GM12878 (cell line): Measurements from ENCODE around the gene STEAP1. TPM values are rescaled to one million over a fixed set of nuclear protein-coding genes. Genes with fewer than 3 reads are reported as not detected.
A peak's percentile ranks its signal among the peaks of the same experiment; 100 is the strongest.

Experiments used
- ATAC-seq: fragments of 200-7000 bp; cut with Tn5 transposase; 3 replicates; pipeline ENCODE4 v1.9.1; 2020; ENCODE audit warnings: mild to moderate bottlenecking, moderate library complexity
- BruUV-seq: library from RNA; stranded (reverse); fragments of 400-500 nt; replicated peaks from 2 replicates; lab custom pipeline; 2021; lab: Mats Ljungman, UMichigan
- CTCF ChIA-PET: fragments of 300-600 bp; sonication (Branson Sonifier 250); formaldehyde crosslinking; extraction: SDS; loops from one replicate; lab custom pipeline; 2021; ENCODE audit warnings: inconsistent platforms; lab: Yijun Ruan, JAX
- POLR2A ChIA-PET: fragments of 350-600 bp; formaldehyde crosslinking; extraction: SDS; loops from one replicate; lab custom pipeline; 2021; ENCODE audit warnings: inconsistent platforms; lab: Charles Lee
- RAD21 ChIA-PET: fragments of 300-600 bp; sonication (Branson Sonifier 250); formaldehyde crosslinking; loops from one replicate; lab custom pipeline; 2023; ENCODE audit warnings: antibody characterized with exemption; ENCODE audit not compliant: unreplicated experiment; lab: Charles Lee
- SMC1A ChIA-PET: fragments of 300-600 bp; sonication (Branson Sonifier 250); formaldehyde crosslinking; loops from one replicate; lab custom pipeline; 2023; ENCODE audit not compliant: unreplicated experiment, uncharacterized antibody; lab: Charles Lee
- DNase-seq: peaks from one replicate; pipeline ENCODE4 v3.0.0-alpha.2; 2011; ENCODE audit warnings: low read depth, low spot score
- FAIRE-seq: peaks from 3 replicates; lab custom pipeline; 2011; peaks lifted over from hg19 to GRCh38; lab: Jason Lieb, UNC
- H2AFZ ChIP-seq: 2 replicates; pipeline ENCODE4 v1.6.0; 2011; ENCODE audit warnings: low read depth, low read length, control low read depth; ENCODE audit not compliant: control insufficient read depth
- H3K27ac ChIP-seq: 2 replicates; pipeline ENCODE4 v1.5.1; 2011; ENCODE audit warnings: control low read depth; ENCODE audit not compliant: control insufficient read depth, insufficient read depth
- H3K27me3 ChIP-seq, 2 experiments: replicated peaks in 1 of 2; 2 replicates each; pipeline versions ENCODE4 v1.6.0 to v1.6.1; 2011; ENCODE audit warnings: low read length in 1 of 2; ENCODE audit not compliant: control insufficient read depth in 2 of 2, insufficient read depth in 2 of 2
- H3K36me3 ChIP-seq, 2 experiments: 2 replicates each; pipeline ENCODE4 v1.5.1; 2011; ENCODE audit warnings: low read length in 1 of 2; ENCODE audit not compliant: control insufficient read depth in 2 of 2, insufficient read depth in 2 of 2
- H3K4me1 ChIP-seq: 2 replicates; pipeline ENCODE4 v1.6.1; 2011; ENCODE audit warnings: mild to moderate bottlenecking, low read length, moderate library complexity, mixed read lengths; ENCODE audit not compliant: control insufficient read depth, insufficient read depth
- H3K4me2 ChIP-seq: 2 replicates; pipeline ENCODE4 v1.6.0; 2011; ENCODE audit warnings: control low read depth; ENCODE audit not compliant: control insufficient read depth, insufficient read depth
- H3K4me3 ChIP-seq: fragments of 200-600 bp; sonication (generic); 2 replicates; pipeline ENCODE4 v1.5.1; 2016
- H3K79me2 ChIP-seq: 2 replicates; pipeline ENCODE4 v1.6.0; 2011; ENCODE audit warnings: low read length; ENCODE audit not compliant: control insufficient read depth, insufficient read depth
- H3K9ac ChIP-seq: 2 replicates; pipeline ENCODE4 v1.8.0; 2011; ENCODE audit warnings: low read length, control low read depth, mixed read lengths; ENCODE audit not compliant: control insufficient read depth, insufficient read depth
- H3K9me3 ChIP-seq: replicated peaks from 3 replicates; pipeline ENCODE4 v1.5.1; 2011; ENCODE audit warnings: mild to moderate bottlenecking, low read length; ENCODE audit not compliant: control insufficient read depth, insufficient read depth
- H4K20me1 ChIP-seq: 2 replicates; pipeline ENCODE4 v1.6.0; 2011; ENCODE audit not compliant: control insufficient read depth, insufficient read depth
- POLR2AphosphoS2 ChIP-seq: IDR thresholded peaks from 2 replicates; pipeline ENCODE4 v1.6.1; 2011; ENCODE audit warnings: low read depth, mild to moderate bottlenecking, low read length, improper control_type of control experiment, moderate library complexity
- WGBS: methylation state at CpG from one replicate; pipeline ENCODE4 v1.1.6; 2016; ENCODE audit warnings: low lambda C conversion rate; ENCODE audit not compliant: insufficient replicate concordance, insufficient coverage; ENCODE audit errors: missing lambda C conversion rate; 5-methylcytosine and 5-hydroxymethylcytosine counted together
- in situ Hi-C: fragments of 300-500 bp; cut with MboI; formaldehyde crosslinking; loops from 9 replicates; pipeline ENCODE4 v1.14.3; 2018; ENCODE audit warnings: mixed read lengths
- intact Hi-C: fragments of 100-400 bp; cut with micrococcal nuclease; formaldehyde crosslinking; loops from one replicate; pipeline ENCODE4 v1.14.2; 2022; ENCODE audit not compliant: unreplicated experiment
- polyA plus RNA-seq, 11 experiments: library from polyadenylated mRNA; depleted of rRNA in 4 of 11; unstranded in 6 of 11; stranded (reverse) in 5 of 11; fragments of >200 nt; fragmentation: Nextera tagmentation in 4 of 11; fragmentation: Illumina TruSeq in 1 of 11; extraction: Ambion mirVana in 4 of 11; extraction: Trizol in 1 of 11; gene quantifications; 1 replicate in 1 of 11; 2 replicates in 10 of 11; pipeline versions ENCODE4 v1.2.1 to v1.2.3, GENCODE V29; 2011 to 2016; ENCODE audit warnings: inconsistent platforms in 2 of 11, missing spikeins in 2 of 11, low read depth in 1 of 11
- total RNA-seq, 4 experiments: library from RNA; depleted of rRNA in 3 of 4; stranded (reverse); fragments of >200 nt in 3 of 4; fragmentation: Illumina TruSeq in 1 of 4; extraction: Trizol in 1 of 4; gene quantifications; 2 replicates each; pipeline versions ENCODE4 v1.2.1 to v1.2.3, GENCODE V29; 2013 to 2021
- TF ChIP-seq, protein P1 (sequence below): fragments of 450-650 bp; IDR thresholded peaks from 2 replicates; pipeline ENCODE4 v1.6.1; 2016; ENCODE audit warnings: mild to moderate bottlenecking, moderate library complexity, borderline replicate concordance
- TF ChIP-seq, protein P2 (sequence below): fragments of 450-650 bp; IDR thresholded peaks from 2 replicates; pipeline ENCODE4 v1.6.1; 2016; ENCODE audit warnings: mild to moderate bottlenecking

Gene STEAP1
- total and polyA plus RNA-seq, 10 of the 15 experiments (the other 5 are each of a cell fraction or from before 2014, with no cell fraction given): 2.1 to 44.6 (median 4.6) TPM

DNA sequence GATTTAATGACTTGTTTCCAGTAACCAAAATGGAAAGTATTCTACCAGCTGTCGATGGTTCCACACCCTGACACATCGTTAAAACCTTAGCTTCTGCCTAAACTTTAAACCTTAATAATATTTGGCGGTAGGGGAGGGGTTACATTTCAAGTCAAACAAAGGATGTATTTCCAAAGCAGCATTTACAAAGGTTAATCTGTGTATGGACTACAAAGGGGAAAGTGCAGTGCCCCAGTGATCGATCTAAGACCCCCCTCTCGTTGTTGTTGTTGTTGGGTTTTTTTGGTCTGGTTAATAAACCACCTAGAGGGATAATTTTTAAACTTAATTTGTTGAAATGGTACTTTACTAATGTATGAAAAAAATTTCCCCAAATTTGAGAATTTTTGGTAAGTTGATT lies 56.2 kb downstream of the STEAP1 start (continued):
- TF ChIP-seq, protein P1, sequence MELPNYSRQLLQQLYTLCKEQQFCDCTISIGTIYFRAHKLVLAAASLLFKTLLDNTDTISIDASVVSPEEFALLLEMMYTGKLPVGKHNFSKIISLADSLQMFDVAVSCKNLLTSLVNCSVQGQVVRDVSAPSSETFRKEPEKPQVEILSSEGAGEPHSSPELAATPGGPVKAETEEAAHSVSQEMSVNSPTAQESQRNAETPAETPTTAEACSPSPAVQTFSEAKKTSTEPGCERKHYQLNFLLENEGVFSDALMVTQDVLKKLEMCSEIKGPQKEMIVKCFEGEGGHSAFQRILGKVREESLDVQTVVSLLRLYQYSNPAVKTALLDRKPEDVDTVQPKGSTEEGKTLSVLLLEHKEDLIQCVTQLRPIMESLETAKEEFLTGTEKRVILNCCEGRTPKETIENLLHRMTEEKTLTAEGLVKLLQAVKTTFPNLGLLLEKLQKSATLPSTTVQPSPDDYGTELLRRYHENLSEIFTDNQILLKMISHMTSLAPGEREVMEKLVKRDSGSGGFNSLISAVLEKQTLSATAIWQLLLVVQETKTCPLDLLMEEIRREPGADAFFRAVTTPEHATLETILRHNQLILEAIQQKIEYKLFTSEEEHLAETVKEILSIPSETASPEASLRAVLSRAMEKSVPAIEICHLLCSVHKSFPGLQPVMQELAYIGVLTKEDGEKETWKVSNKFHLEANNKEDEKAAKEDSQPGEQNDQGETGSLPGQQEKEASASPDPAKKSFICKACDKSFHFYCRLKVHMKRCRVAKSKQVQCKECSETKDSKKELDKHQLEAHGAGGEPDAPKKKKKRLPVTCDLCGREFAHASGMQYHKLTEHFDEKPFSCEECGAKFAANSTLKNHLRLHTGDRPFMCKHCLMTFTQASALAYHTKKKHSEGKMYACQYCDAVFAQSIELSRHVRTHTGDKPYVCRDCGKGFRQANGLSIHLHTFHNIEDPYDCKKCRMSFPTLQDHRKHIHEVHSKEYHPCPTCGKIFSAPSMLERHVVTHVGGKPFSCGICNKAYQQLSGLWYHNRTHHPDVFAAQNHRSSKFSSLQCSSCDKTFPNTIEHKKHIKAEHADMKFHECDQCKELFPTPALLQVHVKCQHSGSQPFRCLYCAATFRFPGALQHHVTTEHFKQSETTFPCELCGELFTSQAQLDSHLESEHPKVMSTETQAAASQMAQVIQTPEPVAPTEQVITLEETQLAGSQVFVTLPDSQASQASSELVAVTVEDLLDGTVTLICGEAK: 0 out of 2 replicates have a peak, but pooled peaks have one; percentile 10

DNA sequence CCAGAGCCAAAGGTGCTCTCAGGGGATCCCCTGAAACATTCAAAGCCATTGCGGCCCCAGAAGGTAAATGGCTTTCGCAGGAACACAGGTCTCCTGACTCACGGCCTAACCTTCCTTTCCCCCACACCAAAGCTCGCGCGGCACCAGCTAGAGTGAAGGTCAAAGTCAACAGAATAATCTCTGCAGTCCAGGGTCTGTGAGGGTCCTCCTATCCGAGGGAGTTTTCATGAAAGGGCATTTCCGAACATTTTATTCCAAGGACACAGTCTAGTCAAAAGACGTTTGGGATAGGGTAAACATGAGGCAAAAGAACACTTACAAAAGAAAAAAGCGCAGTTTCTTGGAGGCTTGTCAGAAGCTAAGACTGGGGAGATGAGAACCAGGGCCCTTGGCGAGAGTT lies 56.7 kb downstream of the STEAP1 start:
- no peaks in the 10 kb centered on the region for H4K20me1 ChIP-seq
- no peak for FAIRE-seq
- BruUV-seq: no TSS peak
- H3K27ac ChIP-seq: no peak overlapping the region
- no peak overlapping the region for H3K9ac ChIP-seq
- H3K4me2 ChIP-seq: no peak overlapping the region
- ChIA-PET POLR2A (interaction anchor here (0.6 to 7.6 kb wide), 17 partner anchors 9 to 93 kb away, joined by 3 to 92 read pairs (median 5); partner anchors contain the start of gene CFAP69), RAD21 (interaction anchor here (0.8 to 8.1 kb wide), 17 partner anchors 9 to 56 kb away, joined by 3 to 90 read pairs (median 10); partner anchors contain the start of genes CFAP69 and STEAP1), SMC1A (interaction anchor here (0.7 to 8.5 kb wide), 22 partner anchors 9 to 57 kb away, joined by 3 to 116 read pairs (median 7); partner anchors contain the start of genes CFAP69 and STEAP1), CTCF (interaction anchor here (1.4 to 6.8 kb wide), 14 partner anchors 14 to 217 kb away, joined by 4 to 67 read pairs (median 8); partner anchors contain the start of gene STEAP1)
- no peaks in the 10 kb centered on the region for H3K36me3 ChIP-seq
- no peaks in the 10 kb centered on the region for H3K9me3 ChIP-seq
- ATAC-seq: peak; percentile 22
- no peak for TF ChIP-seq POLR2AphosphoS2
- TF ChIP-seq, protein P2, sequence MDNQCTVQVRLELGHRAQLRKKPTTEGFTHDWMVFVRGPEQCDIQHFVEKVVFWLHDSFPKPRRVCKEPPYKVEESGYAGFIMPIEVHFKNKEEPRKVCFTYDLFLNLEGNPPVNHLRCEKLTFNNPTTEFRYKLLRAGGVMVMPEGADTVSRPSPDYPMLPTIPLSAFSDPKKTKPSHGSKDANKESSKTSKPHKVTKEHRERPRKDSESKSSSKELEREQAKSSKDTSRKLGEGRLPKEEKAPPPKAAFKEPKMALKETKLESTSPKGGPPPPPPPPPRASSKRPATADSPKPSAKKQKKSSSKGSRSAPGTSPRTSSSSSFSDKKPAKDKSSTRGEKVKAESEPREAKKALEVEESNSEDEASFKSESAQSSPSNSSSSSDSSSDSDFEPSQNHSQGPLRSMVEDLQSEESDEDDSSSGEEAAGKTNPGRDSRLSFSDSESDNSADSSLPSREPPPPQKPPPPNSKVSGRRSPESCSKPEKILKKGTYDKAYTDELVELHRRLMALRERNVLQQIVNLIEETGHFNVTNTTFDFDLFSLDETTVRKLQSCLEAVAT: 0 out of 2 replicates have a peak, but pooled peaks have one; percentile 27
- intact Hi-C loops: loop anchor here (1.0 kb wide), 2 partner anchors 30 to 56 kb away; no protein-coding TSS in a partner anchor
- no peak overlapping the region for H3K4me3 ChIP-seq
- WGBS: 12% methylated on average over 11 of the region's 11 CpGs
- in situ Hi-C loops: no loop called here
- no peak overlapping the region for H2AFZ ChIP-seq
- no peaks in the 10 kb centered on the region for H3K4me1 ChIP-seq
- H3K27me3 ChIP-seq: peaks cover 1 to 17% of the 10 kb centered on the region in 2 experiments
- H3K79me2 ChIP-seq: no peaks in the 10 kb centered on the region
- DNase-seq: no peak
